ENCODE results near the gene WDR75.

DNA sequence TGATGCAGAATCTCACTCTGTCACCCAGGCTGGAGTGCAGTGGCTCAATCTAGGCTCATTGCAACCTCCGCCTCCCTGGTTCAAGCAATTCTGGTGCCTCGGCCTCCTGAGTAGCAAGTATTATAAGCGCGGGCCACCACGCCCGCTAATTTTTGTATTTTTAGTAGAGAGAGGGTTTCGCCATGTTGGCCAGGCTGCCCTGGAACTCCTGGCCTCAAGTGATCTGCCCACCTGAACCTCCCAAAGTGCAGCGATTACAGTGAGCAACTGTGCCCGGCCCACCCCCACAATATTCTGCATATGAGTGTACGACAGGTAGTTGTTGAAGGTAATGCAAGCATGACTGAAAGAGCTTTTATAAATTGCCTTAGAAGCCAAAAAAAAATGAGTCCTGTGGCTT, 1.2 kb downstream of the WDR75 start:
- no peak for TF ChIP-seq POLR2A (IDR thresholded peaks at IDR 0.05; ENCODE audit: low read length)
- no peak for TF ChIP-seq GATA1 (IDR thresholded peaks at IDR 0.05; ENCODE audit: low read depth, low read length)

Data from erythroblast (primary cell).